Measurements from ENCODE around the gene CDC45.

Gene CDC45

GRCh38 chr22:19456541-19456940, 23.2 kb upstream of the CDC45 start:
- no peak overlapping the region for H3K4me3 ChIP-seq (replicated peaks; ENCODE audit: low read depth, low read length)
- H3K27me3 ChIP-seq (replicated peaks; ENCODE audit: control insufficient read depth, insufficient read depth, low read length), result no peaks in the 10 kb centered on the region
- H3K36me3 ChIP-seq (ENCODE audit: control insufficient read depth, insufficient read depth, low read length), result peaks cover 35% of the 10 kb centered on the region
- DNase-seq (ENCODE audit: extremely low read depth, insufficient read length), result no peak
- TF ChIP-seq CTCF (IDR thresholded peaks at IDR 0.05; ENCODE audit: insufficient read depth, low read length, poor library complexity, severe bottlenecking), result no peak

- H3K4me3 ChIP-seq (replicated peaks; ENCODE audit: low read depth, low read length), result no peak overlapping the region
- TF ChIP-seq CTCF (IDR thresholded peaks at IDR 0.05; ENCODE audit: insufficient read depth, low read length, poor library complexity, severe bottlenecking), result no peak
- DNase-seq (ENCODE audit: extremely low read depth, insufficient read length), result no peak
- no peaks in the 10 kb centered on the region for H3K27me3 ChIP-seq (replicated peaks; ENCODE audit: control insufficient read depth, insufficient read depth, low read length)
- peaks cover 34% of the 10 kb centered on the region for H3K36me3 ChIP-seq (ENCODE audit: control insufficient read depth, insufficient read depth, low read length)
These were observed 21.8 kb upstream of the CDC45 start for GRCh38 chr22:19457828-19458428.

- peaks cover 23% of the 10 kb centered on the region for H3K36me3 ChIP-seq (ENCODE audit: control insufficient read depth, insufficient read depth, low read length)
These were observed 19.7 kb upstream of the CDC45 start for GRCh38 chr22:19460036-19460435.

GRCh38 chr22:19461506-19461905, 18.2 kb upstream of the CDC45 start:
- peaks cover 18% of the 10 kb centered on the region for H3K36me3 ChIP-seq (ENCODE audit: control insufficient read depth, insufficient read depth, low read length)

More at GRCh38 chr22:19460036-19460435, 19.7 kb upstream of the CDC45 start:
- TF ChIP-seq CTCF (IDR thresholded peaks at IDR 0.05; ENCODE audit: insufficient read depth, low read length, poor library complexity, severe bottlenecking), result no peak
- no peak for DNase-seq (ENCODE audit: extremely low read depth, insufficient read length)
- H3K4me3 ChIP-seq (replicated peaks; ENCODE audit: low read depth, low read length), result no peak overlapping the region
- H3K27me3 ChIP-seq (replicated peaks; ENCODE audit: control insufficient read depth, insufficient read depth, low read length), result no peaks in the 10 kb centered on the region

GRCh38 chr22:19463008-19463407, 16.7 kb upstream of the CDC45 start:
- Histone ChIP-seq H3K36me3 (ENCODE audit: control insufficient read depth, insufficient read depth, low read length) (peaks cover 26% of the 10 kb centered on the region), H3K4me3 (replicated peaks; ENCODE audit: low read depth, low read length) (no peak overlapping the region), H3K27me3 (replicated peaks; ENCODE audit: control insufficient read depth, insufficient read depth, low read length) (no peaks in the 10 kb centered on the region)
- DNase-seq (ENCODE audit: extremely low read depth, insufficient read length), result no peak
- no peak for TF ChIP-seq CTCF (IDR thresholded peaks at IDR 0.05; ENCODE audit: insufficient read depth, low read length, poor library complexity, severe bottlenecking)

More at GRCh38 chr22:19461506-19461905, 18.2 kb upstream of the CDC45 start:
- no peak for TF ChIP-seq CTCF (IDR thresholded peaks at IDR 0.05; ENCODE audit: insufficient read depth, low read length, poor library complexity, severe bottlenecking)
- H3K4me3 ChIP-seq (replicated peaks; ENCODE audit: low read depth, low read length), result no peak overlapping the region
- no peaks in the 10 kb centered on the region for H3K27me3 ChIP-seq (replicated peaks; ENCODE audit: control insufficient read depth, insufficient read depth, low read length)
- DNase-seq (ENCODE audit: extremely low read depth, insufficient read length), result no peak

Measured in GM06990 (cell line).